HepG2 (cell line): ENCODE results near the gene LSMEM2. TPM values are rescaled to one million over a fixed set of nuclear protein-coding genes. Genes with fewer than 3 reads are reported as not detected.

Experiments
- BRCA1 ChIP-seq: sonication (generic); formaldehyde crosslinking; IDR thresholded peaks from 2 replicates; pipeline ENCODE4 v1.4.0; 2020; ENCODE audit warnings: missing genetic modification reagents
- HDAC2 ChIP-seq: sonication (generic); formaldehyde crosslinking; IDR thresholded peaks from 2 replicates; pipeline ENCODE4 v1.4.0; 2020; ENCODE audit warnings: missing genetic modification reagents
- KDM5A ChIP-seq: fragments of 200-600 bp; sonication (generic); IDR thresholded peaks from 2 replicates; pipeline ENCODE4 v1.7.0; 2018; ENCODE audit warnings: antibody characterized with exemption, mild to moderate bottlenecking, low read length, borderline replicate concordance
- MATR3 ChIP-seq: sonication (generic); formaldehyde crosslinking; IDR thresholded peaks from 2 replicates; pipeline ENCODE4 v1.4.0; 2020; ENCODE audit warnings: missing genetic modification reagents
- MED1 ChIP-seq: sonication (generic); formaldehyde crosslinking; IDR thresholded peaks from 2 replicates; pipeline ENCODE4 v1.4.0; 2020; ENCODE audit warnings: missing genetic modification reagents
- MED8 ChIP-seq: sonication (generic); formaldehyde crosslinking; IDR thresholded peaks from 2 replicates; pipeline ENCODE4 v1.8.1; 2023; ENCODE audit warnings: mild to moderate bottlenecking, missing genetic modification reagents; ENCODE audit not compliant: insufficient replicate concordance
- MTA3 ChIP-seq: sonication (generic); formaldehyde crosslinking; IDR thresholded peaks from 2 replicates; pipeline ENCODE4 v1.4.0; 2020; ENCODE audit warnings: missing genetic modification reagents
- PATZ1 ChIP-seq: sonication (generic); formaldehyde crosslinking; IDR thresholded peaks from 2 replicates; pipeline ENCODE4 v1.4.0; 2020; ENCODE audit warnings: missing genetic modification reagents
- PHF21A ChIP-seq: sonication (generic); formaldehyde crosslinking; IDR thresholded peaks from 2 replicates; pipeline ENCODE4 v1.5.0; 2020; ENCODE audit warnings: mild to moderate bottlenecking, missing genetic modification reagents
- SKI ChIP-seq: fragments of 450-650 bp; IDR thresholded peaks from one replicate; pipeline ENCODE4 v1.6.1; 2018; ENCODE audit warnings: mild to moderate bottlenecking; ENCODE audit not compliant: partially characterized antibody
- TBX2 ChIP-seq: sonication (generic); formaldehyde crosslinking; IDR thresholded peaks from 2 replicates; pipeline ENCODE4 v1.5.0; 2020; ENCODE audit warnings: missing genetic modification reagents, mild to moderate bottlenecking, borderline replicate concordance
- TOPORS ChIP-seq: sonication (generic); formaldehyde crosslinking; IDR thresholded peaks from 2 replicates; pipeline ENCODE4 v1.8.0; 2023; ENCODE audit warnings: mild to moderate bottlenecking, missing genetic modification reagents
- ZMAT5 ChIP-seq: sonication (generic); formaldehyde crosslinking; IDR thresholded peaks from 2 replicates; pipeline ENCODE4 v1.5.0; 2020; ENCODE audit warnings: mild to moderate bottlenecking, low read depth, missing genetic modification reagents, borderline replicate concordance
- ZNF275 ChIP-seq: sonication (generic); formaldehyde crosslinking; IDR thresholded peaks from 2 replicates; pipeline ENCODE4 v1.8.0; 2022; ENCODE audit warnings: missing genetic modification reagents, mild to moderate bottlenecking, inconsistent platforms, borderline replicate concordance
- ZNF451 ChIP-seq: sonication (generic); formaldehyde crosslinking; IDR thresholded peaks from 2 replicates; pipeline ENCODE4 v1.5.0; 2020; ENCODE audit warnings: mild to moderate bottlenecking, missing genetic modification reagents
- ZNF549 ChIP-seq: sonication (generic); formaldehyde crosslinking; IDR thresholded peaks from 2 replicates; pipeline ENCODE4 v1.5.0; 2020; ENCODE audit warnings: missing genetic modification reagents
- ZNF574 ChIP-seq: sonication (generic); formaldehyde crosslinking; IDR thresholded peaks from 2 replicates; pipeline ENCODE4 v1.4.0; 2020; ENCODE audit warnings: missing genetic modification reagents
- ZNF687 ChIP-seq: sonication (generic); formaldehyde crosslinking; IDR thresholded peaks from 2 replicates; pipeline ENCODE4 v1.5.1; 2020; ENCODE audit warnings: mild to moderate bottlenecking, missing genetic modification reagents, moderate library complexity
- ZNF775 ChIP-seq: sonication (generic); formaldehyde crosslinking; IDR thresholded peaks from 2 replicates; pipeline ENCODE4 v1.4.0; 2020; ENCODE audit warnings: missing genetic modification reagents, mild to moderate bottlenecking, moderate library complexity, borderline replicate concordance
- polyA plus RNA-seq, 8 experiments: library from polyadenylated mRNA; depleted of rRNA in 3 of 8; stranded (reverse) in 7 of 8; unstranded in 1 of 8; fragments of >200 nt; fragmentation: Illumina TruSeq in 4 of 8; extraction: Trizol in 4 of 8; gene quantifications; 2 replicates each; pipeline versions ENCODE4 v1.2.1 to v1.2.3, GENCODE V29; 2011 to 2016; ENCODE audit warnings: low read depth in 4 of 8, missing spikeins in 1 of 8, mixed read lengths in 1 of 8; ENCODE audit not compliant: insufficient read depth in 1 of 8
- total RNA-seq, 5 experiments: library from RNA; depleted of rRNA; stranded (reverse); fragments of >200 nt; fragmentation: Illumina TruSeq; extraction: Trizol; gene quantifications; 2 replicates each; pipeline ENCODE4 v1.2.3, GENCODE V29; 2016; ENCODE audit warnings: low read depth in 1 of 5

The LSMEM2 gene
- total and polyA plus RNA-seq, 2 of the 13 experiments (the other 11 are each of a cell fraction or from before 2014, with no cell fraction given), result 0.07 to 0.41 TPM

GRCh38 chr3:50327943-50328691, 49.2 kb downstream of the LSMEM2 start, which contains the start of gene TUSC2 (continued):
- peak; percentile 90 for TF ChIP-seq ZNF687
- TF ChIP-seq MED8, result no peak
- TF ChIP-seq MTA3 (CRISPR knock-in tag), result no peak
- no peak for TF ChIP-seq ZNF775 (CRISPR knock-in tag)
- TF ChIP-seq MED1 (CRISPR knock-in tag), result peak; percentile 44
- TF ChIP-seq ZNF549 (CRISPR knock-in tag), result no peak
- TF ChIP-seq BRCA1, result no peak
- peak; percentile 90 for TF ChIP-seq KDM5A
- TF ChIP-seq ZNF451 (CRISPR knock-in tag), result no peak
- TF ChIP-seq ZMAT5 (CRISPR knock-in tag), result no peak
- TF ChIP-seq HDAC2 (CRISPR knock-in tag), result peak; percentile 80
- TF ChIP-seq TOPORS (CRISPR knock-in tag), result no peak
- TF ChIP-seq MATR3 (CRISPR knock-in tag), result no peak
- peak; percentile 85 for TF ChIP-seq ZNF574 (CRISPR knock-in tag)
- TF ChIP-seq SKI, result peak; percentile 20
- peak; percentile 56 for TF ChIP-seq PHF21A (CRISPR knock-in tag)
- 0 out of 2 replicates have a peak, but pooled peaks have one; percentile 9 for TF ChIP-seq PATZ1 (CRISPR knock-in tag)
- TF ChIP-seq TBX2 (CRISPR knock-in tag), result peak; percentile 76; the same call in 1 of the 2 replicates
- 0 out of 2 replicates have a peak, but pooled peaks have one; percentile 71 for TF ChIP-seq ZNF275 (CRISPR knock-in tag)
